GM18907 (cell line): ENCODE results near the gene RAI1.

Experiments
- ATAC-seq: cut with Tn5 transposase; IDR thresholded peaks from one replicate; pipeline ENCODE4 v1.9.1; 2021; ENCODE audit warnings: mild to moderate bottlenecking, moderate library complexity; ENCODE audit not compliant: unreplicated experiment

Gene RAI1

DNA sequence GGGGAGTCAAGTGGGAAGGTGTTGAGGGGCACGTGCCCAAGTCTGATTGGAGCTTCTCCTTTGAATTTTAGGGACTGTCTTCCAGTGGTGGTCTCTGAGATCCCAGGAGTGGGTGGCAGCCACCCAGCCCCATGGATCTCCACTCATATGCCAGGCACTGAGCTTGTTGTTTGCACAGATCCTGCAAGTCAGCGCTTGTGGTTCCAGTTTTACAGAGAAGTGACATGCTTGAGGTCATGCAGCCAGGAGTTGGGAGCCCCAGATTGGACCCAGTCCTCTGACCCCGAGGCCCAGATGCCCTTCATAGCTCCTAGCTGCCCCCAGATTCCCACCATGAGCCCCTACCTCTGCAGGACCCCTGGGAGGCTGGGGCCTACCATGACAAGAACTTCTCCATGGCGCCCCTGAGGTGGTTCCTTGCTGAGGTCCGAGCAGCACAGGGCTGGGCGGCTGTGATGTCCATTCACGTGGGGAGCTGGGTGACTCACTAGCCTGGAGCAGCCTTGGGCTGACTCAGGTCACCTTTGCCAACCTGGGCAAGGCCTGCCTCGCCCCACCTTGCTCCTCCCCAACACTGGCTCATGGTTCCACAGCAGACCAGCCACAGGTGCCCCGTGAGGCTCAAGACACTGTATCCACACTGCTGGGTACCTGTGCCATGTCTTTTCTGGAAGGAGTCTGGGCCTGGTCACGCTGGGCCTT lies 47.4 kb downstream of the RAI1 start:
- ATAC-seq: no peak

DNA sequence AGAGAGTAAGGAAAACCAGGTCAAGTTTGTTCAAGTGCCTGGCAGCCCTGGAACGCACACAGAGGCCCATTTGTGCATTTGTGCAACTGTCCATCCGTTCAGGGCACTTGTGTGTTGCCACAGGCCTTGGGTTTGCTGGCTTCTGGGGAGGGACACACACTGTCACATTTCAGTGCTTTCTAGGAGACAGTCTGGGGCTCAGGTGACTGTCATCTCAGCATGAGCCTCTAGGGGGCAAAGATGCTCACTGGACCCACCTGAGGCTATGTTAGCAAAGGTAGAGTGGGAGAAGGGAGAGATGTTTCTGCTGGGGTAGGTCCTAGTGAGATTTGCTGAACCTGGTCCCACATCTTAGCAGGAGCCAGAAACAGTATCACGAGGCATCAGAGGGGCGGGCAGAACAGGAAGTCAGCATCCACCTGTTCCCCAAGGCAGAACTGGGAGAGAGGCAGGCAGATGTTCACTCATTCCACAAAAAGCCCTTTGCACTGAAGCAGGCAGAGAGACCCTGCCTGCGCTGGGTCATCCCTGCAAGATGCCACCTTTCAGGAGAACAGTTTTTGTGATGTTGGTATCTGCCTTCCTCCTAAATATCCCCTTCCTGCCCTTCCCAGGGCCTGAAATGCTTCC lies 48.5 kb downstream of the RAI1 start:
- ATAC-seq: no peak

DNA sequence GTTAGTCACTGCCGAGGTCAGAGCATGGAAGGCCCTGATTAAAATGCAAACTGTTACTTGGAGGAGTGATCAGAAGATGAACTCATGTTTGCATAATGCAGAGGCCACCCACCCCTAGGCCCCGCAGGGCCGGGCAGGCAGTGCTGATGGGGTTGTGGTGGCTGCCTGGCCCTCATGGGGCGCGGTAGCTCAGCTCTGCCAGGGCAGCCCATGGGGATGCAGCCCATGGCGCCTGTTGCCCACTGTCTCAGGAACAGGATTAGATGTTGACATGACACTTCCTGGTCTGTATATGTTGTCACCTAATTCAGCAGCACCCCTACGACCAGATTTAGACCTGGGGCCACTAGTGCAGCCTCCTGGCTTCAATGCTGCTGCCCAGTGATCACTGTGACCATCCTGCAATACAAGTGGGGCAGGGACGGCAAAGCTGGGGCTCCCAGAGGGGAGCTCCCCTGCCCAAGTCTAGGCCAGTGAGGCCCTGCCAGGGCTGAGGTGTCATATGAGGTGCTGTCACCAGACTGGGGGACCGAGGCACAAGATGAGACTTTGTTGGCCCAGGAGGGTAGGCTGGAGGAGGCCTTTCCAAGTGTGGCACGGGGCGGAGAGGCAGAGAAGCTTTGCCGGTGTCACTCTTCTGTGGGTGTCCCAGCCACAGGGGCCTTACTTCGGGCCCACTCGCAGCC lies 49.1 kb downstream of the RAI1 start:
- ATAC-seq: no peak

DNA sequence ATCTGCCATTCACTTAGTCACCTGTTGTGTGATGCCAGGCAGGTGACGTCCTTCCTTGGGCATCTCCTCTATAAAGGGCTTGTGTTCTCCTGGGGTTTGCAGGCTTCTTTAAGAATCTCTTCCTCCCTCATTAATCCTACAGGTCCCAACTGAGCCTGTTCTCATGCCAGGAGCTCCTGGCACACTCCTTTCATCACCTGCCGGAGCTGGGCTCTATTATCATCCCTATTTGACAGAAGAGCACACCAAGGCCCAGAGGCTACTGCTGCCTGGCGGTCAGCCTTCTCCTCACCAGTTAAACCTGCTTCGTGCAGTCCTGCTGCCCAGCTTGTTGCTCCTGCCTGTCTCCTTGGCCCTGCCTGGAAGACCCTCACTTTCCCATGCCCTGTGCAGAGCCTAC lies 51.2 kb downstream of the RAI1 start:
- no peak for ATAC-seq

DNA sequence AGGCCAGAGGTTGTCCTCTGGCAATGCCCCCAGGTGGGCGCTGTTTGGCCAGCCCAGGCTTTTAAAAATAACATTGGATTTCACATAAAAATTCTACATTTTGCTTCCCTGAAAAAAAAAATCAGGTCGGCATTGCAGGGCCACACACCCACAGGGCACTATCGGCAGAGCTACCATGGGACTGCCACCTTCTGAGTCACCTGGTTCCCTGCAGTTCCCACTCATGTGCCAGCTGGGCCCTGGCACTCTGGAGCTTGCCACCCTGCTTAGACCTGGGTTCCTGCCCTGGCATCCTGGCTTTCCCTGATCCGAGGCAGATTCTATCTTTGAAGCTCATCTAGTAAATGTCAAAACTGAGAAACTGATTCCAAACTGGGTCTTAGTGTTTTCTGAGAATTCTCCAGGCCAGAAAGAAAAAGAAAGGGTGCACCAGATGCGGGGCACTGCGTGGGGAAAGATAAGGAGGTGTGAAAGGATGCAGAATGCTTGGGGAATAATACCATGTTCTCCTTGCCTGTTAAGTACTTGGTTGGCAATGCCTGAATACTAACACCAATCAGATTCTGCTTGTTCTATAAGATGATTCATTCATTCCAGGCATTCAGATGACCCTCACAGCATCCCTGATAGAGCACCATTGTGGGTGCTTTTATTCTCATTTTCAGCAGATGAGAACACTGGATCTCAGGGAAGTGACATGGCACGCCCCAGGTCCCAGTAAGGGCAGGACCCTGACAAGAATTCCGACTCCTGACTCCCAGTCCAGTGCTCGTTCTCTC lies 51.8 kb downstream of the RAI1 start:
- ATAC-seq: no peak

DNA sequence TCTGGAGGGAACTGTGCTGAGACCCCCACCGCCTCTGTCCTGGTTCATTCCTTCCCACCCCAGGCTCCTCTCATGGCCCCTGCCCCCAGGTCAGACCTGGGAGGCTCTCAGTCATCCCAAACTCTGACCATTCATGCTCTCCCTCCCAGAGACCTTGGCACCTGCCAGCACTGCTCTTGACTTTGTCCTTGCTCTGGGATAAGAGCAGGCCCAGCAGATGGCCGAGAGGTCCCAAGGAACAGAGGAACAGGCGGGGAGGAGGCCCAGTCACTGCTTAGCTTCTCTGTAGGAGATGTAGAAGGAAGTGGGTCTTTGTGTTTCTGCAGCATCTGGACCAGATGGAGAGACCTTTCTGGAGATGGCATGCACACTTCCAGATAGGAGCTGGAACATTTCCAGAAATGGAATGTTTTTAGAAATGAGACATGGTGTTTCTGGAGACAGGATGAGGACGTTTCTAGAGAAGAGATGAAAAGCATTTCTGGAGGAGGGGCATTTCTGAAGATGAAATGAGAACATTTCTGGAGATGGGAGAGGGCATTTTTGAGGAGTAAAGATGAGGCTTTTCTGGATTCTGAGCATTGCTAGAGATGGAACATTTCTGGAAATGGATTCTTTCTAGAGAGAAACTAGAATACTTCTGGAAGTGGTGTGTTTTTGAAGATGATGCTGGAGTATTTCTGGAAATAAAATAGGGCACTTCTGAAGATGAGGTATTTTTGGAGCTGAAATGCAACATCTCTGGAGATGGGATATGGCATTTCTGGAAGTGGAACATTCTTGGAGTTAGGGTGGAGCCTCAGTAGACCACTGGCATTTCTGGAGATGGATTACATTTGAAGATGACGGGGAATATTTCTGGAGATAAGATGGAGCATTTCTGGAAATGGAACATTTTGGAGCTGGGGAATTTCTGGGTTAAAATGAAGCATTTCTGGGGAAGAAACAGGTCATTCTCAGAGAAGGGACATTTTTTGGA lies 55.2 kb downstream of the RAI1 start:
- no peak for ATAC-seq

DNA sequence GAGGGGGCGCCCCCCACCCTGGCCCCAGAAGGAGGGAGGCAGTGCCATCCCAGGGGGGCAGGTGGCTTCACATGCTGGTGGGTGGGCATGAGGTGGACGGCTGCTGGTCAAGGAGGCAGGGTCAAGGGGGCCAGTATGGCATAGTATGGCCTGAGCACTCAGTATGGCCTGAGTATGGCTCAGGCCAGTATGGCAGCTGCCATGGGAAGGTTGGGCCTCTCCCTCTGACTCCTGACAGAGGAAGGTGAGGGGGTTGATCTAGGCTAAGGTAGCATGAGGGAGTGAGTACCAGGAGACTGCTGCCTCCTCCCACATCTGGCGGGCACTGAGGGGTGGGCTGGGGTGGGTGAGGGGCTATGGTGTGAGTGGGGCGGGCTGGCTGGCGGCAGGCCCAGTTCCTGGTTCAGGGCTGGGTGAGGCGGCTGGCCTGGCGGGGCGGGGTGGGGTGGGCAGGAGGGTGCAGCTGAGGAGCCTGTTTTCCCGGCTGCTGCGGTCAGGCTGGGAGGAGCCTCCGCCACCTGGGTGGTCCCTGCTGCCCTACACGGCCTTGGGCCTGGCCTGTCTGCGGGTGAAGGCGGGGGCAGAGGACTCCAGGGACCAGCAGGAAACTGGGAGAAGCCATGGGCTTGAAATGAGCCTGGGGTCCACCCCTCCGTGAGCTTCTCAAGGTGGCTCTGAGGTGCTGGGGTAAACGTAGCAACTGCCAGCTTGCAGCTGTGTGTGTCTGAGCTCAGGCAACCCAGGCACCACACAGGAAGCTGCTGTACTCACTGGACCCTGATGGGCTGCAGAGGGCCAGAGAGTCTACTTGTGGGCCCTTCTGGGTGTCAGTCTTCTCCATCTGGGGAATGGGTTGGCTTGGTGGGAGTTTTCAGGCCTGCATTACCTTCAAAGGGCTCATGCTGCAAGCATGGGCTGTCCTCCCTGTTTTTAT lies 57.0 kb downstream of the RAI1 start:
- ATAC-seq: no peak

DNA sequence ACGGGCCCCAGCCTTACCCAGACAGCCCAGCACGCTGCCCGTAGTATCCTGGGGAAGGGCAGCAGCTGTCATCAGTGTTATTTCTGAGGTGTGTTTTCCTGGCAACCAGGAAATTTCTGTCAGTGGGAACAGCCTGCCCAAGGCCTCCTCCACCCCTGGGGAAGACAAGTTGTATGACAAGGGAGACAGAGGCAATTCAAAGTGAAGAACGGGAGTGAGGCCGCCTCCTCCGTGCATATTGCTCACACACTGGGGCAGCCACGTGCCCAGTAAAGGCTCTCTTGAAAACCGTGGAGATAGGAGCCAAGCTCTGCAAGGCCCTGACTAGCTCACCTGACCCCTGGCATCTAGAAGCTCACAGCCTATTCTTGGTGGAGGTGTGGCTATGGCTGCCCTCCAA lies 57.6 kb downstream of the RAI1 start:
- ATAC-seq: no peak

DNA sequence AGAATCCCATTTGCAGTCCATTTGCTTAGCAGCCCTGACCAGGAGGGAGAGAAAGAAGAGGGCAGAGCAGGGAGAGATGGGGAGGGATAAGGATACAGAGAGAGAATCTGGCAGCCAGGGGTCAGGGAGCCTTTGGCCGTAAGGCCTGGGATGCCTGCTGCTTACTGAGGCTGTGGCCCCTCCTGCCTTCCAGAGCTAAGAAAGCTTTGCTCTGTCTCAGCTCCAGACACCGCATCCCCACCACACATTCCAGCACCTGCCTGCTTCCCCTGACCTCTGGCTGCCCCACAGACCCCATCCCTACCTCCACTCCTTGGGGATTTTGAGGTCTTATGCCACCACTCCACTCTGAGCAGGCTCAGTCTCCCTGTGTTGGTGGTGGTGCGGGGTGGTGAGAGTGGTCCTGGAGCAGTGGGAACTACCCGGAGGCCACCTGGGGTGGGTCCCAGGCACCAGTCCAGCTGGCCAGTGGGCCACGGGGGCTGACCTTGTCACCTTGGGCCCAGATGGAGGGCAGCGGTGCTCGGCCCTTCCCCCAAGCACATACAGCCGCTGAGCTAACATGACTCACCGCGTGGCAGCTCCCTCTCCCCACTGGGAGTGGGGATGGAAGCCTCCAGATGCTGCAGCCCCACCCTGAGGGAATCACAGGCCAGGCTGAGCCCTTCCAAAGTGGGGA lies 58.3 kb downstream of the RAI1 start:
- no peak for ATAC-seq

DNA sequence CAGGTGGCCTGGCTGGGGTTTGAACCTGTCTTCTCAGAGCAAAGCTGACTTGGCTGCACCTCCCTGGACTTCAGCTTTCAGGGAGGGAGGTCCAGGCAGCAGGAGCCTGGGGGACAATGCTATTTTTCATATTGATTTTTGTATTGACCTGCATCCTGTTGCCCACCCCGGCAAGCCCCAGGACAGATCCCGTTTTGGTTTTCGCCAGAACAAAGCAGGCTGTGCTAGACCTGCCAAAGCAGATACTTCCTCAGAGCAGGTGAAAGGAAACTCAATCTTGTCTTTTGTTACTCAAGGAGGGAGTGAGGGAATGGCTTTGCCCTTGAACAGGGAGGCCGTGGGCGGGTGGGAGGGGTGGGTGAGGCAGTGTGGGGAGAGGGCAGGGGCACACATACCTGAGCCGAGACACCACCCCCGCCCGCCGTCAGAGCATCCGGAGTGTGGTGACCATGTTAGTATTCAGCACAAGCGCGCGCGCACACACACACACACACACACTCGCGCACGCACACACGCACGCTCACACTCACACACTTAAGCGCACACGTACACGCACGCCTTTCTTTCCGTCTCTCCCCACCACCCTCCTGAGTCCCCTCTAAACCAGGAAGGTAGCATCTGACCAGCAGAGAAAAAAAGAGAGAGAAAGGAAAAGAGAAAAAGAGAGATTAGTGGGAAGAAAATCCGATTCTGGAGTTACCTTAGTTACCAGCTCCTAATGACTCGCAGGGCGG lies 59.5 kb downstream of the RAI1 start:
- ATAC-seq: no peak

DNA sequence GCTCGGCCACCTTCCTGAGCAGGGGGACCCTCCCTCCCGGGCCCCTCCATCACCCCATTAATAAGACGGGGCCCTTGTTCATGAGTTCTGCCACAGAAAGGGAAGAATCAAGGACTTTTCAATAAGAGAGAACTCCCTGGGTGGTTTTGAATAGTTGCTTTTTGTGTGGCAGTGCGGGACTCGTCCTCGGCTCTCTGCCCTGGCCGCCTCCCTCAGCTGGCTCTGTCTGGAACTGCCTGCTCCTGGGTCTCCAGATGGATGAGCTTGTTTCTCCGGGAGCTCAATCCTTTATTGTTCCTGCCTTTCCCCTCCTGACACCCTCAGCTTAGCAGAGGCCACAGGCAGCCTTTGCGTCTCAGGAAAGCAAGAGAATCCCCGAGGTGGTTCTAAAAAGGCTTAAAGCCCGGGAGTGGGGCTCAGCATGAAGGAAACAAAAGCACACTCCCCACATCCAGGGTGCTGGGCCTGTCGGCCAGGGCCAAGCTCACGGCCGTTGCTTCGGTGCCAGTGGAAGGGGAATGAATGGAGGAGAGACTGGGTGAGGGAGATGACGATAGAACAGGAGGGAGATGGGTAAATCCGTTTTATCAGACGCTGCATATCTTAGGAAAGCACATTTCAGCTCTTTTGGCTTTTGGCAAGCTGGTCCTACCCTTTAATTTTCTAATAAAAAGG lies 60.2 kb downstream of the RAI1 start:
- ATAC-seq: no peak

DNA sequence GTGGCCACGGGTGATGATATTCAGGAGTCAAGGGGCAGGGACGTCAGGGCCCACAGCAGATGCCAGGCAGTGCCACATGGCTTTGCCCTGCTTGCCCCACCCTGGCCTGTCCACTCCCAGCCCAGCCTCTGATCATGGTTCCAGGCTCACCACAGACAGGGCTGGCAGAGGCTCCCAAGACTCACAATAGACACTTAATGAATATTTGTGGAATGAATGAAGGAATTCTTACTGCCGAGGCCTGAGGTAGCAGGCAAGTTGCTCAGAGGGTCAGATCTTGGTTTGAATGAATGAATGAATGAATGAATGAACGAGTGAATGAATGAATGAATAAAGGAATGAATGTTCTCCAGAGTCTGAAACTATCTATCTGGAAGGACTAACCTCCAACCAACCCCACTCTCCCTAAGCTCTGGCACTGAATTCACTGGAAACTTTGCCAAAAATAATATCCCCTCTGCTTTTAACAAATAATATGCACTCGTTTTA lies 60.9 kb downstream of the RAI1 start:
- no peak for ATAC-seq

DNA sequence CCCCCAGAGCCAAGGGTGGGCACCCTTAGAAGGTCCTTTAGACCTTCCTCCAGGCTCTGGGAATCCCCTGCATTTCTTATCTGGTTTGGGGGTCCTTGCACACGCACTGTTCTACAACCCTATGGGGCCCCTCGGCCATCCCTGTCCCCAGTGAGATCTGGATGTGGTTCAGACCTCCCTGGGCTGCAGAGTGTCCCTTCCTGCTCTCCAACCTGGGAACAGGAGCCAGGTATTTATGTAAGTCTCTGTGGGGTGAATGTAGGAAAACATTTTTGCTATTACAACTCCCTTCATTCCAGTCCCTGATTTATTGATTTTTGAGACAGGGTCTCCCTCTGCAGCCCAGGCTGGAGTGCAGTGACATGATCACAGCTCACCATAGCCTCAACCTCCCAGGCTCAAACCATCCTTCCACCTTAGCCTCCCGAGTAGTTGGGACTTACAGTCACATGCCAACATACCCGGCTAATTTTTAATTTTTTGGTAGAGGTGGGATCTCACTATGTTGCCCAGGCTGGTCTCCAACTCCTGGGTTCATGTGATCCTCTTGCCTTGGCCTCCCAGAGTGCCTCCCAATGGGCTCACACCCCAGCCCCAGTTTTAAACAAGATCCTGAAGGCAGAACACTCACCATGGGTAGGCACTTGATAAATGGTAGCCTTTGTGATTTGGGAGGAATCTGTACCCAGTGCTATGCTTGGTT lies 61.6 kb downstream of the RAI1 start:
- no peak for ATAC-seq

DNA sequence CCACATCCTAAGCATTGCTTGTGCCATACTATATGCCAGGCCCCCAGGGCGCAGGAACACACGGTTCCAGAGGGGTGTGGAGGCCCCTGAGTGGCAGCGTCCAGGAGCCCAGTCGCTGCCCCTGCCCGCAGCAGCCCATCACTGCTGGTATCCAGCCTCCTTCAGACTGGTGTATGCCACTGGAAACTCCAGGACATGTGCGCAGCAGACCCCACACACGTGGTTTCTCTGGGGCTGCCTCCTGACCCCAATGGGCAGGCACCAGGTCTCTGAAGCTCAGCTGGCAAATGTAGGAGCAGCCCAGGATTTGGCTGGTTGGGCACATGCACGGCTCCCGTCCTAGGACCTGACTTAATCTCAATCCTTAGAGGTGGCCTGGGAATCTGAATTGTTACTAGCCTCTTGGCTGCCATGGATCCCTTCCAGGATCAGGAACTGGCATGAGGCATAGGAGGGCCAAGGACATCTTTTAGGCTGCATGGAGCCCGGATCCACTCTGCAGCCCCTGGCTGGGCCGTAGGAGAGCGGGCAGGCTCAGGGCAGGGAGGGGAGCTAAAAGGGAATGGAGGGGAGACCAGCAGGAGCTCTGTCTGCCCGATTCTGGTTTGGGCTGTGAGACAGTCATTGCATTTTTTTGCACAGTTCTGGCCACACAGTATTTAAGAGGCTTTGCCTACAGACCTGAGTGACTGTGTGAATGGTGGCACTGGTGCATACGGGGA lies 62.3 kb downstream of the RAI1 start:
- no peak for ATAC-seq

DNA sequence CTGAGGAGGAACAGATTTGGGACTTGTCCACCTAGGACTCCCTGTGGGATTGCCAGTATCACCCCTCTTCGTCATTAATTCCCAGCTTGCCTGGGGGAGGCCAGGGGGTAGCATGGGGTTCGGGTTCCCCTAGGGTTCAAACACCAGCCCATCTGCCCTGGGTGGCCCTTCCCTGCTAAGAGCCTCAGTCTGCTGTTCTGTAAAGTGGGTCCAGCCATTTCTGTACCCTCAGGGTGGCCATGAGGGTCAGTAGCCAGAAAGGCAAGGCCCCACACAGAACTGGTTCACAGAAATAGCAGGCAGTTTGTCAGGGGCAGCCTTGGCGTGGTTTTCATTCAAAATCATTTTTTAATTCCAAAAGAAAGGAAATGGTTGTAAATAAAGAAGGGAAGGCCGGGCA lies 62.9 kb downstream of the RAI1 start:
- ATAC-seq: no peak
